Measurements from ENCODE around the gene IGSF3. TPM values are rescaled to one million over a fixed set of nuclear protein-coding genes. Genes with fewer than 3 reads are reported as not detected.

Gene IGSF3
- total and polyA plus RNA-seq, 2 of the 8 experiments (the other 6 are each of a cell fraction or from before 2014, with no cell fraction given) = 30.0 to 32.2 TPM

GRCh38 chr1:116716391-116716790 lies 48.9 kb upstream of the IGSF3 start:
- no peaks in the 10 kb centered on the region for H3K79me2 ChIP-seq (ENCODE audit: control insufficient read depth in 1 of 2, insufficient read depth in 2 of 2, low read length in 2 of 2)
- POLR2A ChIA-PET (ENCODE audit: partially characterized antibody) = interaction anchor here (0.8 kb wide), 1 partner anchor 344 kb away, joined by 4 read pairs; the partner anchor contains the start of gene TTF2
- no peak overlapping the region for H3K23ac ChIP-seq (ENCODE audit: insufficient read length)
- H3K14ac ChIP-seq (ENCODE audit: insufficient read length) = no peak overlapping the region
- H4K20me1 ChIP-seq (replicated peaks in 1 of 2; ENCODE audit: control insufficient read depth in 1 of 2, insufficient read depth in 2 of 2, low read length in 2 of 2) = no peaks in the 10 kb centered on the region
- H3K4me2 ChIP-seq (ENCODE audit: insufficient read depth in 1 of 2, low read depth in 2 of 2, low read length in 2 of 2) = no peak overlapping the region
- no peak overlapping the region for H4K8ac ChIP-seq (ENCODE audit: extremely low read depth, insufficient read depth, low read length)
- H3K79me1 ChIP-seq (ENCODE audit: low read depth, low read length) = no peaks in the 10 kb centered on the region
- H2BK5ac ChIP-seq (ENCODE audit: low read depth, low read length) = no peak overlapping the region
- H3K4me3 ChIP-seq (ENCODE audit: extremely low read depth in 1 of 4, insufficient read depth in 2 of 4, low read depth in 3 of 4, low read length in 4 of 4) = no peak overlapping the region
- no peak overlapping the region for H2AK5ac ChIP-seq (ENCODE audit: low read depth, low read length)
- H3K23me2 ChIP-seq (ENCODE audit: low read depth, low read length) = no peaks in the 10 kb centered on the region; the same call in 1 of the 2 replicates
- CTCF ChIA-PET (ENCODE audit: partially characterized antibody) = interaction anchor here (1.4 to 3.1 kb wide), 2 partner anchors 8 to 47 kb away, joined by 3 to 11 read pairs; no protein-coding TSS in a partner anchor
- no peak overlapping the region for H3K4ac ChIP-seq (replicated peaks; ENCODE audit: insufficient read length, low read depth, low read length)
- H2BK15ac ChIP-seq (ENCODE audit: low read length) = no peak overlapping the region
- H3K4me1 ChIP-seq (replicated peaks in 1 of 4; ENCODE audit: control insufficient read depth in 3 of 4, insufficient read depth in 4 of 4, low read length in 3 of 4) = peaks cover 6 to 21% (median 8%) of the 10 kb centered on the region in 4 experiments
- H2BK120ac ChIP-seq (replicated peaks; ENCODE audit: low read depth, low read length) = no peak overlapping the region
- no peak overlapping the region for H2AFZ ChIP-seq (ENCODE audit: low read length)
- FAIRE-seq (no peak), DNase-seq (ENCODE audit: low read depth in 1 of 2, low spot score in 2 of 2) (no peak)
- H3K18ac ChIP-seq (ENCODE audit: extremely low read depth, low read length) = no peak overlapping the region
- H3K27me3 ChIP-seq (replicated peaks in 1 of 4; ENCODE audit: control insufficient read depth in 3 of 4, extremely low read depth in 1 of 4, insufficient read depth in 3 of 4, low read length in 3 of 4) = no peaks in the 10 kb centered on the region
- H3K27ac ChIP-seq (ENCODE audit: low read depth, low read length) = no peak overlapping the region
- WGBS, 2 experiments (ENCODE audit: extremely low coverage in 1 of 2, insufficient coverage in 1 of 2, insufficient read length in 1 of 2, insufficient replicate concordance in 2 of 2, low coverage in 1 of 2, low lambda C conversion rate in 2 of 2, missing lambda C conversion rate in 1 of 2) = 91% methylated on average over 3 of the region's 3 CpGs; no CpG with 5 or more reads in 1 of the 2 experiments
- no peak overlapping the region for H2BK20ac ChIP-seq (ENCODE audit: low read length)
- H4K91ac ChIP-seq (replicated peaks; ENCODE audit: insufficient read length, low read length) = no peak overlapping the region
- TF ChIP-seq HDAC6 (IDR thresholded peaks at IDR 0.05; ENCODE audit: low read depth, low read length) (no peak), SUZ12 (IDR thresholded peaks at IDR 0.05; ENCODE audit: low read length) (no peak), CEBPB (IDR thresholded peaks at IDR 0.05; ENCODE audit: low read depth, low read length) (no peak), SIN3A (conservative IDR thresholded peaks at IDR 0.05 in 1 of 2, IDR thresholded peaks at IDR 0.05 in 1 of 2; ENCODE audit: low read depth in 1 of 2, low read length in 2 of 2) (no peak), CHD2 (IDR thresholded peaks at IDR 0.05; ENCODE audit: low read length) (no peak), CTBP2 (IDR thresholded peaks at IDR 0.05; ENCODE audit: borderline replicate concordance, insufficient read depth, insufficient read length, low read length) (no peak), JUN (IDR thresholded peaks at IDR 0.05; ENCODE audit: low read depth, low read length) (no peak), POU5F1 (IDR thresholded peaks at IDR 0.05; ENCODE audit: low read depth, low read length) (no peak), CBX5 (IDR thresholded peaks at IDR 0.05; ENCODE audit: low read depth, low read length) (no peak), CREB1 (IDR thresholded peaks at IDR 0.05) (no peak), MAX (IDR thresholded peaks at IDR 0.05) (no peak), CTCF (IDR thresholded peaks at IDR 0.05; ENCODE audit: control extremely low read depth in 1 of 3, insufficient read depth in 1 of 3, low read depth in 1 of 3, low read length in 3 of 3) (no peak)
- no peak overlapping the region for H2BK12ac ChIP-seq (ENCODE audit: low read depth, low read length)
- H3K56ac ChIP-seq (replicated peaks; ENCODE audit: insufficient read length, low read depth, low read length) = no peak overlapping the region
- no peak overlapping the region for H3K9ac ChIP-seq (replicated peaks in 1 of 4; ENCODE audit: extremely low read depth in 1 of 4, low read depth in 3 of 4, low read length in 3 of 4)
- no peak overlapping the region for H4K5ac ChIP-seq (ENCODE audit: insufficient read length, low read depth, low read length)
- peaks cover 2 to 5% of the 10 kb centered on the region in 2 experiments; a peak in 2 of 4 replicates for H3K9me3 ChIP-seq (ENCODE audit: insufficient read depth in 2 of 2, low read depth in 1 of 2, low read length in 1 of 2)
- no peaks in the 10 kb centered on the region for H3K36me3 ChIP-seq (ENCODE audit: control insufficient read depth in 2 of 4, insufficient read depth in 4 of 4, low read length in 3 of 4)

All from H1 (cell line).